Vagina (tissue), 2 donors: ENCODE results near the gene IFNK.

ENCODE experiments used
- CTCF ChIP-seq, 3 experiments: fragments of 450-650 bp in 2 of 3; fragments of 200-600 bp in 1 of 3; sonication (generic) in 1 of 3; IDR thresholded peaks; one replicate each; pipeline ENCODE4 v1.5.1; 2017 to 2019; ENCODE audit warnings: antibody characterized with exemption in 3 of 3, mild to moderate bottlenecking in 2 of 3, moderate library complexity in 2 of 3
- POLR2A ChIP-seq, 2 donors: fragments of 450-650 bp; IDR thresholded peaks; one replicate each; pipeline ENCODE4 v1.6.1; 2017; ENCODE audit warnings: antibody characterized with exemption in 2 of 2, mild to moderate bottlenecking in 2 of 2, moderate library complexity in 2 of 2
- POLR2AphosphoS5 ChIP-seq, 2 donors: sonication (generic); formaldehyde crosslinking; IDR thresholded peaks; one replicate each; pipeline ENCODE4 v1.9.0; 2017; ENCODE audit warnings: antibody characterized with exemption in 2 of 2, mild to moderate bottlenecking in 2 of 2, low read depth in 1 of 2; ENCODE audit not compliant: insufficient read depth in 1 of 2

- TF ChIP-seq CTCF (IDR thresholded peaks at IDR 0.05) (no peak), POLR2AphosphoS5 (IDR thresholded peaks at IDR 0.05; ENCODE audit: insufficient read depth in 1 of 2, low read depth in 1 of 2) (no peak), POLR2A (IDR thresholded peaks at IDR 0.05) (no peak)
Observed at GRCh38 chr9:27535701-27536118, 11.6 kb downstream of the IFNK start.
